Measurements from ENCODE around the gene PRR29.

DNA sequence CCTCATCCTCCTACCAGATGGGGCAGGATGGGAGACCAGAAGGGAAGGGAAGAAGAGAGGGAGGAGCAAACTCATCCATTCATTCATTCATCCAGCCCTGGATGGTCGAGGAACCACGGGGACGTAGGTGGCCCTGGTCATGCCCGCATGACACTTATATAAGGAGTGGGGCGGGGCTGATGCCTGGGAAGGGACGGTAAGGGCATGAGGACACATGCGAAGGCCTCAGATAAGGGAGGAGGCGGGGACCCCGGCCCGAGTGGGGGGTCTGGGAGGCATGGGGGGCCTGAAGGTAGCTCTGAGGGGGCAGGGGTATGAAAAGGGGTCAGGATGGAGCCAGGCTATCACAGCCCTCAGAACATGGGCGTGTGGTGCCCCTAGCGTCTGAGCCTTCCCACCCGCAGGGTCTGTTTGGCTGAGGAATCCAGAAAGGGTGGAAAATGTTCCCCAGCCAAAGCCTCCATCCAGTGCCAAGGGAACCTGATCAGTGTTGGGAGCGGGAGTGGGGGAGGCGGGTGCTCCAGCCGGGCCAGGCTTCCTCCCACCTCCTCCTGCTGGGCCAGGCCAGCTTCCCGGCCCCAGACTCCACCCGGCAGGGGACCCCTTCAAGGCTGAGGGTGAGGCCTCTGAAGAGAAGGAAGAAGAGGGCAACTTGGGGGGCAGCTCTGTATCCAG is 48.4 kb upstream of the PRR29 start:
- TF ChIP-seq, protein P1, sequence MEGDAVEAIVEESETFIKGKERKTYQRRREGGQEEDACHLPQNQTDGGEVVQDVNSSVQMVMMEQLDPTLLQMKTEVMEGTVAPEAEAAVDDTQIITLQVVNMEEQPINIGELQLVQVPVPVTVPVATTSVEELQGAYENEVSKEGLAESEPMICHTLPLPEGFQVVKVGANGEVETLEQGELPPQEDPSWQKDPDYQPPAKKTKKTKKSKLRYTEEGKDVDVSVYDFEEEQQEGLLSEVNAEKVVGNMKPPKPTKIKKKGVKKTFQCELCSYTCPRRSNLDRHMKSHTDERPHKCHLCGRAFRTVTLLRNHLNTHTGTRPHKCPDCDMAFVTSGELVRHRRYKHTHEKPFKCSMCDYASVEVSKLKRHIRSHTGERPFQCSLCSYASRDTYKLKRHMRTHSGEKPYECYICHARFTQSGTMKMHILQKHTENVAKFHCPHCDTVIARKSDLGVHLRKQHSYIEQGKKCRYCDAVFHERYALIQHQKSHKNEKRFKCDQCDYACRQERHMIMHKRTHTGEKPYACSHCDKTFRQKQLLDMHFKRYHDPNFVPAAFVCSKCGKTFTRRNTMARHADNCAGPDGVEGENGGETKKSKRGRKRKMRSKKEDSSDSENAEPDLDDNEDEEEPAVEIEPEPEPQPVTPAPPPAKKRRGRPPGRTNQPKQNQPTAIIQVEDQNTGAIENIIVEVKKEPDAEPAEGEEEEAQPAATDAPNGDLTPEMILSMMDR (IDR thresholded peaks at IDR 0.05) = no peak
- TF ChIP-seq POLR2A (IDR thresholded peaks at IDR 0.05) = no peak
